ENCODE results near the gene PDCD1. TPM values are rescaled to one million over a fixed set of nuclear protein-coding genes. Genes with fewer than 3 reads are reported as not detected.
"Not testable (repeated sequence)": the region's sequence is repeated elsewhere in the genome, so short reads cannot be mapped to it uniquely, and the experiment has no call there.

PDCD1 gene
- not detected in 2 replicates for total RNA-seq (2014; rRNA removed; shearing (Covaris generic); ENCODE audit: low replicate concordance)

DNA sequence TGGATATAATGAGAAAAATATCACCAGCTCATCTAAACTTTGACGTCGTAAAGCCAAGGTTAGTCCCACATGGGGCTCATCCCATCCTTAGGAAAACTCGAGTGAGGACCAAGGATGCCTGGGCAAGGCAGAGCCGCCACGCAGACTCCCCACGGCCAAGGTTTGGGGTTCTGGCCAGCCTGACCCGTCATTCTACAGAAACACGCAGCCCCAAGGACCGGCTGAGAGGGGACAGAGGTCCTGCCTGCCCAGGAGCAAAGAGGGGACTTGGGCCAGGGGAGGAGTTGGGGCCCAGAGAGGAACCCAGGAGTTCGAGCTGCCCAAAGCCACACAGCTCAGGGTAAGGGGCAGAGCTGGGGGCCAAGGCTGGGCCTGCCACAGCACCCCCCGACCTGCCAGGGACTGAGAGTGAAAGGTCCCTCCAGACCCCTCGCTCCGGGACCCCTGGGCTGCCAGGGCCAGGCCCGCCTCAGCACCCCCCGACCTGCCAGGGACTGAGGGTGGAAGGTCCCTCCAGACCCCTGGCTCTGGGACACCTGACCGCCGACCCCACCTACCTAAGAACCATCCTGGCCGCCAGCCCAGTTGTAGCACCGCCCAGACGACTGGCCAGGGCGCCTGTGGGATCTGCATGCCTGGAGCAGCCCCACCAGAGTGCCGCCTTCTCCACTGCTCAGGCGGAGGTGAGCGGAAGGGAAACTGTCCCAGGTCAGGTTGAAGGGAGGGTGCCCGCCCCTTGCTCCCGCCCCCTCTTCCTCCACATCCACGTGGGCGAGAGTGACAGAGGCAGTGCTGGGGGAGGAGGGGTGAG lies at the start of gene PDCD1:
Gene PDCD1, minus strand, starts transcription at position 689 of the 811 bp plus-strand sequence. Its CDS starts 56 bp downstream, at position 633.
- in situ Hi-C loops (cut with HindIII; ENCODE audit: low pct_unique_long_range_greater_than_20kb, low sequenced_read_pairs) = no loop called here
- DNase-seq (ENCODE audit: low read depth) = no peak

DNA sequence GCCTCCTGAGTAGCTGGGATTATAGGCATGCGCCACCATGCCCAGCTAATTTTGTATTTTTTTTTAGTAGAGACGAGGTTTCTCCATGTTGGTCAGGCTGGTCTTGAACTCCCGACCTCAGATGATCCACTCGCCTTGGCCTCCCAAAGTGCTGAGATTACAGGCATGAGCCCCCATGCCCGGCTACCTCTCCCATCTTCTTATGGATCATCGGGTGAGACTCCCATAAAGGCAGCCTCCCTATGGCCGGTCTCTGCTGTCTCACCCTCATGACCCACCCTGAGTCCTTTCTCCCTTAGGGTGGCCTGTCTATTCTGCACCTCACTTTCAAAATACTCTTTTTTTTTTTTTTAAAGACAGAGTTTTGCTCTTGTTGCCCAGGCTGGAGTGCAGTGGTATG lies 49.1 kb upstream of the PDCD1 start:
- in situ Hi-C loops (cut with HindIII; ENCODE audit: low pct_unique_long_range_greater_than_20kb, low sequenced_read_pairs); DNase-seq (ENCODE audit: low read depth): not testable (repeated sequence)

DNA sequence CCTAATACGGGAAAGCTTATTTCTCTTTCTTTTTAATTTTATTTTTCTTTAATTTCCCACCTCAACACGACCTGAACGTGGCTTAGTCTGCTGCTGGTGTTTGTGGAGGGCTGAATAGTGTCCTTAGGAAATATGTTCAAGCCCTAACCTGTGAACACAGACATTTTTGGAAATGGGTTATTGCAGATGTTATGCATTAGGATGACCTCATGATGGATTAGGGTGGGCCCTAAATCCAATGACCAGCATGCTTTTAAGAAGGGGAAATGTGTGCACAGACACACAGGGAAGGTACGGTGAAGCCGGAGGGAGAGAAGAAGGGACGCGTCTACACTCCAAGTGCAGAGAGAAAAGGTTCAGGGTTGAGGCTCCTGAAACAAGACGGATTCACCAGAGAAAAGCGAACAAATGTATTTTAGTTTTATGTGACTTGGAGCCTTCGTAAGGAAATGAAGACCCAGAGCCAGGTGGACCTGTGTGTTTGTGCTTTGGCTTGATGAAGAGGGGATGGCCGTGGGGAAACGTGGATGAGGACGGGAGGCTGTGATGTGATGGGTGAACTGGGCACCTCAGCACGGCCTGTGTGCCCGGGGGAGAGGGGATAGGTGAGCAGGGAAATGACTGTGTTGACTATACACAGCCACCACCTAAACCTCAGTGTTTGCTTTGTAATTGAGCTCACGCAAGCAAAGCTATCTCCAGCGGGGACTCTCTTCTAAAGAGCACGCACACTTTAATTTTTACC lies 48.3 kb upstream of the PDCD1 start:
- DNase-seq (ENCODE audit: low read depth) = no peak
- in situ Hi-C loops (cut with HindIII; ENCODE audit: low pct_unique_long_range_greater_than_20kb, low sequenced_read_pairs) = no loop called here

DNA sequence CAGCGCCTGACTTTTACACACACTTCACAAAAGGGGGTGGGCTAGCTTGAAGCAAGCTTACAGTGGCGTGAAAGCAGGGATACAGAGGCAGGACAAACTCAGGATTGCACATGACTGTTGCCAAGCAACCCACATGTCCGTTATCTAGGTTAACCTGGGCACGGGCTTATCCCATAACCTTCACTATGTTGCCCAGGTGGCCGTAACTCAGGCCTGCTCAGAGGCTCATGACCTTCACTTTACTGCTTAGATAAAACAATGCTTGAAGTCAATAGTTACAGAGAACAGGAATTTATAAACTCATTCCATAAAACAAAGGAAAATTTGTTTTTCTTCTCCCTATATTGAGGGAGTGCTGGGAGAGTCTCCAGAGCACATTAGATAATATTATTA lies 47.7 kb upstream of the PDCD1 start:
- in situ Hi-C loops (cut with HindIII; ENCODE audit: low pct_unique_long_range_greater_than_20kb, low sequenced_read_pairs); DNase-seq (ENCODE audit: low read depth): not testable (repeated sequence)

DNA sequence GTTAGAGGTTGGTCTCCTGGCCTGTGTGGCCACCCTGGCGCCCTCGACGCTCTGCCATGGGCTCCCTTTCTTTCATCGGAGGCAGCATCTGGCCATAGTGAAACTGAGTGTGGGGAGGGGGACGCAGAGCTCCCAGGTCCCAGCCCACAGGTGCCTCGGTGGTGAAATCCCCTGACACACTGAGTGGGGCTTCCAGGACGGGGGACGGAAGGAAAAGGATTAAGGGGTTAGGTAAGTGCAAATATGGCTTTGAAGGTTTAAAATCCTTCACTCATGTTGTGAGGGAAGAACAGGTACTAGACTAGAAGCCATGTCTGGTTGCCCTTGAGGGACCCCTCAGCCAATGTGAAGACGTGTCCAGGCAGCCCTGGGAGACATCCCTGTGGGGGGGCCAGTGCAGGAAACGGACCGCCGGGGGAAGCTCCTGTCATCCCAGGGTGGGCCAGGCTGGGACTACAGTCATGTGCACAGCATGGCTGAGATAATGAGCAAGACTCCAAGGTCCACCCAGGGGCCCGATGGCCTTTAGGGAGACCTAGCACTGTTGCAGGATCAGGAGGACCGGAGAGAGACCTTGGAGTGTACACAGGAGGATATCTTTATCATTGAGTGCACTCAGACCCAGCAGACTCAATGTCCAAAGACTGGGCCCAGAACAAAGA lies 47.2 kb upstream of the PDCD1 start:
- in situ Hi-C loops (cut with HindIII; ENCODE audit: low pct_unique_long_range_greater_than_20kb, low sequenced_read_pairs) = no loop called here
- DNase-seq (ENCODE audit: low read depth) = no peak

DNA sequence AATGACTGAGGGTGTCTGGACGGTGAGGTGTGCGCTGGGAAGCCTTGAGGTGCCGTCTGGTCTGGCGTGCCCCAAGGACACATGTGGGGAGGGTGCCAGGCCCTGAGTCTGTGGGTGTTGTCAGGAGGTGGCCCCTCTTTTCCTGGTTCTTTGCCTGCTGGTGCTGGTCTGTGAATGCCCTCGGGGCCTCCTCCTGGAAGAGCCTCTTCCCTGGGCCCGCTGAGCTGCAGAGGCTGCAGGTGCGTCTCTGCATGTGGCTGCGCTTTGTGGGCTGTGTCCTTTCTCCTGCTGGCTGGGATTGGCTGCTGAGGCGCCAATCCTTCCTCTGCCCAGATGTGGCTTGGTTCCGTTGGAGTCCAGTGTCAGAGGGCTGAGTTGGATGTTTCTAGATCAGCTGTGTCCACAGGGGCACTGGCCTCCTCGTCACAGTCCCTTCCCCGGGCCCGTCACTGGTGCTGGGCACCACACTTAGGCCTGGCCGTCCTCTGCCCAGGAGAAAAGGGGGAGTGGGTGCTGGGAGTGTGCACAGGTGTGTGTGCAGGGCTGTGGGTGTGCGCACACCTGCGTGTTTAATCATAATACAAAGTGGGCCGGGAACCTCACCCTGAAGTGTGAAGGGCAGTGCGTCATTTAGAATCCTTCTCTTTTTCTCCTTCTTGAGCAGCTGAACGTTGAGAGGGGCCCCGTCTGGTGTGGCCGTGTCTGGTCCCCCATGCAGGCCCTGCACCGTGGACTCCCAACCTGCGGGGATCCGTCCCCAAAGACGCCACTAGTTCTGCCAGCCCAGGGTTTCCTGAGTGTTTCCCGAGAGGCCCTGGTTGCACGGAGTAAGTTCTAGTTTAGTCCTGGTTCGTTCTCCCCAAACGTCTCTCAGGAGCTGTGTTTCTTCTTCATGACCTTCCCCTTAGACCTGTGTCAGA lies 46.4 kb upstream of the PDCD1 start:
- no peak for DNase-seq (ENCODE audit: low read depth)
- in situ Hi-C loops (cut with HindIII; ENCODE audit: low pct_unique_long_range_greater_than_20kb, low sequenced_read_pairs) = no loop called here

DNA sequence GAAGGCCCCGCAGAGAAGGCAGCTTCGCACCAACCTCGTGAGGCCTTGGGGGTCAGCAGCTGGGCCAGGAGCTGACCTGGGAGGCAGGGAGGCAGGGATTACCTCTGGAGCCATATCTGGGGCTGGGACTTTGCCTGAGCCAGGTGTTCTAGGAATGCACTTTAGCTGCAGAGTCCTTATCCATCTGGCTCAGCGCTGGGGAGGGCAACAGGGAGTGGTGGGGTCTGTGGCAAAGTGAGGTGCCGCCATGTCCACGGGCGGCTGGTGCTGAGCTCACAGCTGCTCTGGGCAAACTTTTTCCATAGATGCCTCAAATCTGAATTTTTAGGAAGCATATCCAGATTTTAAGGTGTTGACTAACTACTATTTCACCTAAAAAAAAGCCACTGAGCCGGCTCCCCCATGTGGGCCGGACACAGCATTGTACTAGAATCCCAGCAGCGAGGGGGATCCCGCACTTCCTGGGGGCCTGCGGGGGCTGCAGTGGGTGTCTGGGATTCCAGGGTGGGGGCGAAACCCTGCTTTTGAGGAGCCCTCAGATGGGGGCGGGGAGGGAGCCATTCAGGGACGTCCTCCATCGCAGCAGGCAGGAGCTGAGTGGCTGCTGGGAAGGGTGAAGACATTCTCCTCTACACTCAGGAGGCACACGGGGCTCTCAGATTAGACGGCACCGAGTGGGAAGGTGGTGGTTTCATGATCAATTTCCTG lies 45.5 kb upstream of the PDCD1 start:
- in situ Hi-C loops (cut with HindIII; ENCODE audit: low pct_unique_long_range_greater_than_20kb, low sequenced_read_pairs) = no loop called here
- DNase-seq (ENCODE audit: low read depth) = no peak

DNA sequence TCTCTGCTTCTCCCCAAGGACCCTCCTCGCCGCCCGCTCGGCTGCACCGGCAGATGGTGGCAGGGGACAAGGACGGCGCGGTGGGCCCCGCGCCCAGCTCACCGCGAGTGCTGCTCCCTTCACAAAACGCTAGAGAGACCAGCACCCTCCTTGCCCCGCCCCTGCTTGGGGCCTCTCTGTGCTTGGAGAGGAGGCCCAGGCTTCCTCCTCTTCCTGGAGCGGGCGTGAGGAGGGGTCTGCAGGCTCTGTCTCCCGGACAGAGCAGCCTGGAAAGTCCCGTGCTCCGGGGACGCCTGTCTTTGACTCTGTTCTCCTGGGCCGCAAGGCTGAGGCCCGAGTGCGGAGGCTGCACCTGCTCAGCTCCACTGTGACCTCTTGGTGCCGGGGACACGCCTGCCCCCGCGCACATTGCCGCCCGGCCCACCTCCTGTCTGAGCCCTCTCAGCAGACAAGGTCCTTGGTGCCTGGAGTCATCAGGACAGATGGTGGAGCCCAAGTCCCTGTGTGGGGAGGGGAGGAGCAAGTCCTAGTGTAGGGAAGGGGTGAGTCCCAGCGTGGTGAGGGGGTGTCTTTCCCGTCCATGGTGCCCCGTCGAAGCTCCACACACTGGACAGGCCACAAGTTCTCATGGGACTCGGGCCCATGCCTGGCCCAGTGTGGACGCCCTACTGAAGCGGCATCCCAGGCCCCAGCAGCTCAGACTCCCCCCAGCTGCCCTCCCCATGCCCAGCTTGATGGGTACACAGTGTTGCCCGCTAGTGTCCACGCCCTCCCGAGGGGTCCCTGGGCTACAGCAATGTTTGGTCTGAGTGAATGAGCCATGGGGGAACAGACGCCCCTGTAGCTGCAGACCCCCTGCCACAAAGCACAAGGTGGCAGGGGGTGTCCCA lies 44.7 kb upstream of the PDCD1 start:
- DNase-seq (ENCODE audit: low read depth) = no peak
- in situ Hi-C loops (cut with HindIII; ENCODE audit: low pct_unique_long_range_greater_than_20kb, low sequenced_read_pairs) = no loop called here

DNA sequence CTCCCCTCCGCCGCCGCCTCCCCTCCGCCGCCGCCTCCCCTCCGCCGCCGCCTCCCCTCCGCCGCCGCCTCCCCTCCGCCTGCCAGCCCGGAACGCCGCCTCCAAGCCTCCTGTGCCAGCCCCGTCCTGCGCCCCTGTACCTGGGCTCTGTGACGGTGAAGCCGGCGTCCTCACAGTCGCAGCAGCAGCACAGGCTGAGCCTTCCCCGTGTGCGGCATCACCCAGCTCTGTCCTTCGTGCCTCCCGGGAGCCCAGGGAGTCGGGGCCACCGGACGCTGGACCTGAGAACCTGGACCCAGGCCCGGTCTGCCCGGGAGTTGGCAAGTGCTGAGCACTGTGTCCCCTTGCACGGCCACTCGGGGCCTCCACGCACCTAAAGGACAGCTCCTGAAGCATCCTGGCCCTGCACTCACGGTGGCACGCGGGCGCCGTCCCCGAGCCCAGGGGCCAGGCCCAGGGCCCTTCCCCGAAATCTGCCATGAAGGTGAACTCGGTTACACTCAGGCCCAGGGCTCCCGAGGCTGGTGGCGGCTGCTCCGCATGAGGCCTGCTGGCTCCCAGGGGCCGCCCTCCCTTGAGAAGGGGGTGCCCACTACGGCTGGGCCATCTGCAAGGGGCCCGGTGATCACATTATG lies 43.8 kb upstream of the PDCD1 start:
- in situ Hi-C loops (cut with HindIII; ENCODE audit: low pct_unique_long_range_greater_than_20kb, low sequenced_read_pairs) = no loop called here

DNA sequence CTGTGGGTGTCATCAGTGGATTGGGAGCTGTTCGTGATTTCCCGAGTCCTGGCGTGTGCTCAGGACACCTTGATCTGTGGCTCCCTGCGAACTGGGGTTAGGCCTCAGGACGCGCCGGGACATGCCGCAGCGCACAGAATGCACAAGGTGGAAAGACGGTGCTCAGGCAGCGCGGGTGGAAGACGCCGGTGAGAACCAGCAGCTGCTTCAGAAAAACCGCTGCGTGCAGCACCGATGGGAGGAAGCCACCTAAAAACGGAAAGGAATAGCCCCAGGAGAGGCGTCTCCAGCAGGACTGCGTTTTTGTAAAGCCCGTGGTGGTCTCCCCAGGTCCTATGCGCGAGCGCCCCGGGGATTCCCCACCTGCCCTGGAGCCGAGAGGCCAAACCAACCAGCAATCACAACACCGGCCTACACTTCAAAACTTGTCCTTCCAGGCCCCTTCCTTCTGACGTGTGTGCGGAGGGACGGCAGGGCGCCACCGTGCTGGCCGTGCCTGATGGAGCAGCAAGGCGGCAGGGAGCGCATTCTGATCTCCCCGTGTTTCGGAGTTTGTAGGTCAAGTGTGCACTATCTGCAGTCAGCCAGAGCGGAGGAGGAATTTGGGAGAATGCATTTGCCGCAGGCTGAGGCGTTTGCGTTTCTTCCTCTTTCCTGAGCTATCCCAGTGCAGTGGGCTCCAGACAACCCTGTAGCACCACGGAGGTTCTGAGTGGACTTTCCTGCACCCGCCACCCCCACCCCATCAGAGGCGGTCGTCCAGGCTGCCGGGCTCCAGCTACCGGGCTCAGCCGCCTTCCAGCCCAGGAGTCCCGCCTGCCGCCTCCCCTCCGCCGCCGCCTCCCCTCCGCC lies 43.0 kb upstream of the PDCD1 start:
- no peak for DNase-seq (ENCODE audit: low read depth)
- in situ Hi-C loops (cut with HindIII; ENCODE audit: low pct_unique_long_range_greater_than_20kb, low sequenced_read_pairs) = no loop called here

More for the DNA sequence above, 43.8 kb upstream of the PDCD1 start:
- DNase-seq (ENCODE audit: low read depth) = no peak

DNA sequence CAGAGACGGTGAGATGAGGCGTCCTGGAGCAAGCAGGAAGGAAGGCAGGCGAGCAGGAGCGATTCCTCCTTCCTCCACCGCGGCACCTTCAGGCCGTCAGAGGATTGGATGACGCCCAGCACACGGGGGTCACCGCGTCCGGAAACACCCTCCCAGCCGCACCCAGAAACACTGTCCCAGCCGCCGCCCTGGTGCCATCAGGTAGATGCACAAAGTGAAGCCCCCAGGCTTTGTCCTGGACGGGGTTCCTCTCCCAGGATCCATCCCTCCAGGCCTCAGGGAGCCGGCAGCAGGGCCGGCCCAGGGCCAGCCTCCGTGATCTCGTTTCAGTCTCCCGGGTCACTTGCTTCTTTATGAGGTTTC lies 42.3 kb upstream of the PDCD1 start:
- in situ Hi-C loops (cut with HindIII; ENCODE audit: low pct_unique_long_range_greater_than_20kb, low sequenced_read_pairs) = no loop called here
- DNase-seq (ENCODE audit: low read depth) = no peak

DNA sequence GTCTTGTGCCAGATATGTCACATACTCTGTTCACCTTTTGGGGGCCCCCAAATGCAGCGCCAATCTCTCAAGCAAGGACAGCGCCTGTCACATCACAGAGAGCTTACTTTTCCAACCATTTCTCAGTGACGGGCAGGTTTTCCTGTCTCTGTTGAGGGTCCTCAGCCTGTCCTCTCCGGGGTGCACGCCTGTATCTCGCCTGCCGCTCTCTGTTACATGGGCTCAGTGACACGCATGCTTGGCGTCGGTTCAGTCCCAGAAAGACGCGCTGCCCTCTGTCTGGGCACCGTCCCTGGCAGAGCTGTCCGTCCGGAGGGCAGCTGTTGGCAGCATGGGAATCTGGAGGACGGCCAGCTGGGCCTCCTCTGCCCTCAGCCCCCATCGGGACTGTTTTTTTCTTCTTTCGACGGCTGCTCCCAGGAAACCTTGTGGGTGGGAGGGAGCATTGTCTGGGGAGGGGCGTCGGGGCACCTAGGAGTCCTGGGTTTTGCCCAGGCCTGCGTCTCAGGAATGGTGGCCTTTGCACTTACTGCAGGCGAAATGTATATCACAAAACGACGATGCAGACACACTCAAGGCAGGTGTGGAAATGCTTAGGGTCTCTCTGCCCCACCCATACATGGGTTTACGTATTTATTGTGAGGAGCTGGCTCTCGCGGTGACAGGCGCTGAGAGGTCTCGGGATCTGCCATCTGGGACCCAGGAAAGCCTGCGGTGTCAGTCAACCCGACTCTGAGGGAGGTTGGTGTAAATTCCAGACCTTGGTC lies 41.7 kb upstream of the PDCD1 start:
- in situ Hi-C loops (cut with HindIII; ENCODE audit: low pct_unique_long_range_greater_than_20kb, low sequenced_read_pairs) = no loop called here
- DNase-seq (ENCODE audit: low read depth) = no peak

DNA sequence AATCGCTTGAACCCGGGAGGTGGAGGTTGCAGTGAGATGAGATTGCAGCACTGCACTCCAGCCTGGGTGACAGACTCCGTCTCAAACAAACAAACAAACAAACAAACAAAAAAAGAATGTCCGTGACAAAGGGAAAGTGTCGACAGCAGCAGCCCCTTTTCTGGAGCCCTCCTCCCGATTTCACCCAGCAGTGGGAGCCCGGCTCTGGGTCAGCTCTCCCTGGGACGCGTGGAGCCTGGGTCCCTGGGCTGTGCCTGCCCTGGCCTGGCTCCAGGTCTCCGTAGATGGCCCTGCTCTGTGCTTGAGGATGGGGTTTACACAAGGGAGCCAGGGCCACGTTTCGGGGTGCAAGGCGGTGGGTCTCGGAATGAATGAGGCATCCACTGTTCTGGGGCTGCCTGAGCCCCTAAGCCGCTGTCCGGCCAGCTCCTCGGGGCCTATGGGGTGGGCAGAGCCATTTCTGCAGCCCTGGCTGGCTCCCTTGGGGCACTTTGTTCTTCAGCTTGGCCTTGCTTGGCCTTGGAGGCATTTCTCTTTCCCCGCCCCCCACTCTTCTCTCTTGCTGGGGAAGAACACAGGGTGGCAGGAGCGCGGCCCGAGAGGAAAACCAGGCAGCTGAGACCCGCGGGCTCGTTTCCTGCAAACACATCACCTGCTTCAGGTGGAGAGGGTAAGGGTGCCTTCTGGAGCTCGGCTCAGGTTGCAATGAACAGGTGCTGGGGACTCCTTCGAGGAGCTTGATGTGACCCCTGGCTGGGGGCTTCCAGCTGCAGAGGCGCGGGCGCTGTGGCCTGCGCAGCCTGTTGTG lies 40.0 kb upstream of the PDCD1 start:
- in situ Hi-C loops (cut with HindIII; ENCODE audit: low pct_unique_long_range_greater_than_20kb, low sequenced_read_pairs) = no loop called here
- DNase-seq (ENCODE audit: low read depth) = no peak

All from Caki2 (cell line).